ENCODE data around the gene G0S2. TPM values are rescaled to one million over a fixed set of nuclear protein-coding genes. Genes with fewer than 3 reads are reported as not detected.
A peak's percentile ranks its signal among the peaks of the same experiment; 100 is the strongest.
"Not testable (repeated sequence)": the region's sequence is repeated elsewhere in the genome, so short reads cannot be mapped to it uniquely, and the experiment has no call there.

The G0S2 gene
- total RNA-seq, 1 donor from 2014 or later = 187 TPM

GRCh38 chr1:209697126-209697525, 21.9 kb downstream of the G0S2 start:
- TF ChIP-seq CTCF (IDR thresholded peaks at IDR 0.05) = no peak
- no peak for TF ChIP-seq POLR2A (IDR thresholded peaks at IDR 0.05)
- no peak for TF ChIP-seq POLR2AphosphoS5 (IDR thresholded peaks at IDR 0.05; ENCODE audit: insufficient read depth in 1 of 2, low read depth in 1 of 2)
- H3K4me3 ChIP-seq = no peak overlapping the region
- H3K27me3 ChIP-seq = no peaks in the 10 kb centered on the region
- no peaks in the 10 kb centered on the region for H3K9me3 ChIP-seq
- H3K27ac ChIP-seq = no peak overlapping the region
- peaks cover 7% of the 10 kb centered on the region for H3K4me1 ChIP-seq
- intact Hi-C loops (cut with DNase I) = loop anchor here (10.0 kb wide), 1 partner anchor 48 kb away; no protein-coding TSS in a partner anchor
- H3K36me3 ChIP-seq = no peaks in the 10 kb centered on the region
- no peak for DNase-seq (ENCODE audit: extremely low spot score in 2 of 2)

- H3K27me3 ChIP-seq; H3K4me1 ChIP-seq; H3K9me3 ChIP-seq; H3K36me3 ChIP-seq; intact Hi-C loops (cut with DNase I); DNase-seq (ENCODE audit: extremely low spot score in 2 of 2); H3K4me3 ChIP-seq; H3K27ac ChIP-seq: not testable (repeated sequence)
These were observed 25.5 kb downstream of the G0S2 start for GRCh38 chr1:209700686-209701085.

GRCh38 chr1:209702832-209703231, 27.6 kb downstream of the G0S2 start:
- TF ChIP-seq CTCF (IDR thresholded peaks at IDR 0.05) = no peak
- no peak for TF ChIP-seq POLR2AphosphoS5 (IDR thresholded peaks at IDR 0.05; ENCODE audit: insufficient read depth in 1 of 2, low read depth in 1 of 2)
- no peak for TF ChIP-seq POLR2A (IDR thresholded peaks at IDR 0.05)
- H3K36me3 ChIP-seq = no peaks in the 10 kb centered on the region
- H3K27me3 ChIP-seq = no peaks in the 10 kb centered on the region
- H3K27ac ChIP-seq = no peak overlapping the region
- intact Hi-C loops (cut with DNase I) = no loop called here
- H3K9me3 ChIP-seq = no peaks in the 10 kb centered on the region
- no peak overlapping the region for H3K4me3 ChIP-seq
- H3K4me1 ChIP-seq = no peaks in the 10 kb centered on the region
- no peak for DNase-seq (ENCODE audit: extremely low spot score in 2 of 2)

GRCh38 chr1:209703834-209704504, 28.8 kb downstream of the G0S2 start:
- DNase-seq (ENCODE audit: extremely low spot score in 2 of 2) = no peak
- H3K27me3 ChIP-seq = no peaks in the 10 kb centered on the region
- peak overlapping the region; percentile 40 for H3K27ac ChIP-seq
- intact Hi-C loops (cut with DNase I) = loop anchor here (2.0 kb wide), 1 partner anchor 55 kb away; no protein-coding TSS in a partner anchor
- no peaks in the 10 kb centered on the region for H3K4me1 ChIP-seq
- H3K9me3 ChIP-seq = no peaks in the 10 kb centered on the region
- H3K4me3 ChIP-seq = no peak overlapping the region
- TF ChIP-seq CTCF (IDR thresholded peaks at IDR 0.05) = no peak
- no peak for TF ChIP-seq POLR2AphosphoS5 (IDR thresholded peaks at IDR 0.05; ENCODE audit: insufficient read depth in 1 of 2, low read depth in 1 of 2)
- TF ChIP-seq POLR2A (IDR thresholded peaks at IDR 0.05) = no peak
- no peaks in the 10 kb centered on the region for H3K36me3 ChIP-seq

GRCh38 chr1:209704584-209704983, 29.4 kb downstream of the G0S2 start, which contains the start of gene HSD11B1:
Gene HSD11B1 (plus strand): TSS chr1:209704846. CDS start chr1:209704943, 97 bp downstream.
- H3K4me3 ChIP-seq = no peak within 1 kb of the TSS
- no peaks in the 10 kb centered on the region for H3K27me3 ChIP-seq
- H3K4me1 ChIP-seq = no peaks in the 10 kb centered on the region
- intact Hi-C loops (cut with DNase I) = loop anchor here (2.0 kb wide), 1 partner anchor 56 kb away; no protein-coding TSS in a partner anchor
- H3K9me3 ChIP-seq = no peaks in the 10 kb centered on the region
- DNase-seq (ENCODE audit: extremely low spot score in 2 of 2) = peak in 1 of 2 donors; percentile 96
- peak in 1 of 2 donors; percentile 23 for TF ChIP-seq POLR2A (IDR thresholded peaks at IDR 0.05)
- TF ChIP-seq CTCF (IDR thresholded peaks at IDR 0.05) = no peak
- TF ChIP-seq POLR2AphosphoS5 (IDR thresholded peaks at IDR 0.05; ENCODE audit: insufficient read depth in 1 of 2, low read depth in 1 of 2) = peak in 1 of 2 donors; percentile 45
- peak within 1 kb of the TSS; percentile 66 for H3K27ac ChIP-seq
- H3K36me3 ChIP-seq = no peaks in the 10 kb centered on the region
